A673 (cell line): ENCODE data around the gene VAV2.

Experiments used
- CTCF ChIP-seq: fragments of 300-800, 200-600 bp; sonication (generic); conservative IDR thresholded peaks from 2 replicates; pipeline ENCODE4 v1.5.1; 2017; ENCODE audit warnings: low read depth, mild to moderate bottlenecking, antibody characterized with exemption, low read length, moderate library complexity, mixed read lengths
- EZH2 ChIP-seq: fragments of 200-600 bp; sonication (generic); IDR thresholded peaks from 2 replicates; pipeline ENCODE4 v1.6.1; 2017; ENCODE audit warnings: borderline replicate concordance, low read depth, mild to moderate bottlenecking, mixed read lengths, antibody characterized with exemption, low read length; ENCODE audit not compliant: poor library complexity, severe bottlenecking

GRCh38 chr9:133836818-133837217, 155.3 kb downstream of the VAV2 start:
- TF ChIP-seq CTCF (no peak), EZH2 (no peak)
